CD14-positive monocyte (primary cell): Measurements from ENCODE around the gene TMEM117. TPM values are rescaled to one million over a fixed set of nuclear protein-coding genes. Genes with fewer than 3 reads are reported as not detected.

Experiments
- DNase-seq, 3 donors: peaks; one replicate each; pipeline ENCODE4 v3.0.0-alpha.2; 2011 to 2022
- H2AFZ ChIP-seq: 2 replicates; pipeline ENCODE4 v1.6.0; 2012; ENCODE audit warnings: mild to moderate bottlenecking, low read depth, low read length, inconsistent platforms; ENCODE audit not compliant: insufficient read depth, poor library complexity, severe bottlenecking
- H3K27ac ChIP-seq, 2 donors: 1 replicate in 1 of 2; 2 replicates in 1 of 2; pipeline ENCODE4 v1.5.1; 2012 to 2013; ENCODE audit warnings: low read length in 2 of 2, control low read depth in 1 of 2, inconsistent platforms in 1 of 2, low read depth in 1 of 2, mild to moderate bottlenecking in 1 of 2
- H3K27me3 ChIP-seq, 2 donors: one replicate each; pipeline versions ENCODE4 v1.6.0 to v1.6.1; 2011 to 2013; ENCODE audit warnings: low read length in 2 of 2; ENCODE audit not compliant: control insufficient read depth in 2 of 2, insufficient read depth in 2 of 2
- H3K36me3 ChIP-seq, 2 donors: replicated peaks in 1 of 2; 1 replicate in 1 of 2; 2 replicates in 1 of 2; pipeline versions ENCODE4 v1.5.1 to v1.6.1; 2012 to 2013; ENCODE audit warnings: low read length in 2 of 2, control low read depth in 1 of 2, inconsistent platforms in 1 of 2, mild to moderate bottlenecking in 1 of 2; ENCODE audit not compliant: insufficient read depth in 2 of 2, control insufficient read depth in 1 of 2
- H3K4me1 ChIP-seq, 2 donors: 1 replicate in 1 of 2; 2 replicates in 1 of 2; pipeline versions ENCODE4 v1.5.1 to v1.6.1; 2012 to 2013; ENCODE audit warnings: low read length in 2 of 2, control low read depth in 1 of 2, inconsistent platforms in 1 of 2, mild to moderate bottlenecking in 1 of 2, moderate library complexity in 1 of 2; ENCODE audit not compliant: insufficient read depth in 2 of 2, control insufficient read depth in 1 of 2
- H3K4me2 ChIP-seq: replicated peaks from 2 replicates; pipeline ENCODE3; 2012; ENCODE audit warnings: low read length, moderate library complexity, mild to moderate bottlenecking; ENCODE audit not compliant: poor library complexity, severe bottlenecking; ENCODE audit errors: extremely low read depth
- H3K4me3 ChIP-seq, 3 experiments: fragments of 200-600 bp in 1 of 3; sonication (generic) in 1 of 3; replicated peaks in 1 of 3; 1 replicate in 2 of 3; 2 replicates in 1 of 3; pipeline ENCODE4 v1.5.1; 2011 to 2013; ENCODE audit warnings: low read length in 3 of 3, mild to moderate bottlenecking in 3 of 3, control low read depth in 2 of 3, low read depth in 2 of 3, inconsistent platforms in 1 of 3, moderate library complexity in 1 of 3
- H3K79me2 ChIP-seq: 2 replicates; pipeline ENCODE4 v1.6.0; 2012; ENCODE audit warnings: mild to moderate bottlenecking, control low read depth, inconsistent platforms, low read length, moderate library complexity; ENCODE audit not compliant: insufficient read depth
- H3K9ac ChIP-seq: 2 replicates; pipeline ENCODE4 v1.6.0; 2017; ENCODE audit warnings: low read length, mild to moderate bottlenecking; ENCODE audit not compliant: insufficient read depth, poor library complexity, severe bottlenecking
- H3K9me3 ChIP-seq, 2 donors: replicated peaks in 1 of 2; 1 replicate in 1 of 2; 2 replicates in 1 of 2; pipeline versions ENCODE4 v1.5.1 to v1.6.1; 2012 to 2013; ENCODE audit warnings: low read length in 2 of 2, control low read depth in 1 of 2; ENCODE audit not compliant: control insufficient read depth in 1 of 2, insufficient read depth in 1 of 2
- H4K20me1 ChIP-seq: 2 replicates; pipeline ENCODE4 v1.6.0; 2012; ENCODE audit warnings: mild to moderate bottlenecking, low read length, control low read depth, moderate library complexity; ENCODE audit not compliant: insufficient read depth
- H3K27ac Mint-ChIP-seq, 7 donors: one replicate each; pipeline ENCODE4 v1.8.0; 2020; ENCODE audit warnings: mild to moderate bottlenecking in 7 of 7, mixed read lengths in 7 of 7, moderate library complexity in 6 of 7, inconsistent platforms in 2 of 7
- H3K27me3 Mint-ChIP-seq, 3 donors: one replicate each; pipeline ENCODE4 v1.8.0; 2021 to 2022; ENCODE audit warnings: low read depth in 3 of 3, mild to moderate bottlenecking in 3 of 3, mixed read lengths in 3 of 3, moderate library complexity in 3 of 3, inconsistent platforms in 1 of 3
- H3K36me3 Mint-ChIP-seq, 2 donors: one replicate each; pipeline ENCODE4 v1.8.0; 2020; ENCODE audit warnings: mixed read lengths in 2 of 2, inconsistent platforms in 1 of 2, mild to moderate bottlenecking in 1 of 2
- H3K4me1 Mint-ChIP-seq: one replicate; pipeline ENCODE4 v1.8.0; 2020; ENCODE audit warnings: mild to moderate bottlenecking, mixed read lengths
- H3K4me3 Mint-ChIP-seq, 2 donors: one replicate each; pipeline ENCODE4 v1.8.0; 2020; ENCODE audit warnings: mild to moderate bottlenecking in 2 of 2, mixed read lengths in 2 of 2, moderate library complexity in 1 of 2
- H3K9me3 Mint-ChIP-seq, 7 donors: one replicate each; pipeline ENCODE4 v1.8.0; 2020 to 2022; ENCODE audit warnings: mixed read lengths in 7 of 7, mild to moderate bottlenecking in 6 of 7, moderate library complexity in 6 of 7, inconsistent platforms in 2 of 7
- WGBS: methylation state at CpG from one replicate; pipeline ENCODE4 v1.1.5; 2013; ENCODE audit warnings: missing lambda C conversion rate; ENCODE audit not compliant: insufficient coverage; 5-methylcytosine and 5-hydroxymethylcytosine counted together
- intact Hi-C, 2 donors: fragments of 100-400 bp; cut with micrococcal nuclease; formaldehyde crosslinking; loops; one replicate each; pipeline versions ENCODE4 v1.15.0 to v1.15.1; 2023
- polyA minus RNA-seq: library from RNA; depleted of rRNA, polyadenylated mRNA; stranded (reverse); fragments of >200 nt; gene quantifications from 2 replicates; pipeline ENCODE4 v1.2.3, GENCODE V29; 2012
- polyA plus RNA-seq, 3 donors: library from polyadenylated mRNA; depleted of rRNA in 1 of 3; unstranded in 2 of 3; stranded (reverse) in 1 of 3; fragments of 300-500 nt in 2 of 3; fragments of >200 nt in 1 of 3; fragmentation: Illumina TruSeq in 2 of 3; gene quantifications; 1 replicate in 2 of 3; 2 replicates in 1 of 3; pipeline ENCODE4 v1.2.3, GENCODE V29; 2012 to 2021
- total RNA-seq, 12 experiments: library from RNA in 1 of 12; stranded (reverse) in 1 of 12; fragments of 120-200 nt in 1 of 12; gene quantifications; one replicate each; pipeline ENCODE4 v1.2.4 and lab custom pipeline; 2013 to 2026; ENCODE audit warnings: mixed read lengths in 6 of 12, inconsistent platforms in 1 of 12
- TF ChIP-seq, protein P1 (sequence below): fragments of 200-600 bp; IDR thresholded peaks from one replicate; pipeline ENCODE4 v1.8.0; 2022; ENCODE audit warnings: antibody characterized with exemption, mild to moderate bottlenecking

The TMEM117 gene
- 0.96 TPM for total RNA-seq (2013)
- polyA plus RNA-seq = under 1 TPM in 2 of 3 donors, not detected in 1; 0.11 to 0.42 TPM
- 0.97 TPM in 1 of 2 replicates, not detected in the other for polyA minus RNA-seq
- 0.08 to 1.1 (median 0.33) reads per million in 11 experiments for total RNA-seq (lab: John Stamatoyannopoulos, UW)

- H3K9me3 ChIP-seq = no peaks in the 10 kb centered on the region
- Mint-ChIP-seq H3K27ac (peak within 1 kb of the TSS in 4 of 7 donors; percentile 14 to 60 (median 32)), H3K4me1 (peaks cover 23% of the 10 kb centered on the region), H3K27me3 (peaks cover 42 to 67% (median 61%) of the 10 kb centered on the region in 3 donors), H3K36me3 (peaks cover 0 to 5% of the 10 kb centered on the region in 2 donors), H3K9me3 (peaks cover 0 to 2% (median 0%) of the 10 kb centered on the region in 7 donors), H3K4me3 (peak within 1 kb of the TSS; percentile 83 to 91)
- DNase-seq = peak; percentile 32 to 38 (median 35)
- no peak within 1 kb of the TSS for H3K27ac ChIP-seq
- TF ChIP-seq, protein P1, sequence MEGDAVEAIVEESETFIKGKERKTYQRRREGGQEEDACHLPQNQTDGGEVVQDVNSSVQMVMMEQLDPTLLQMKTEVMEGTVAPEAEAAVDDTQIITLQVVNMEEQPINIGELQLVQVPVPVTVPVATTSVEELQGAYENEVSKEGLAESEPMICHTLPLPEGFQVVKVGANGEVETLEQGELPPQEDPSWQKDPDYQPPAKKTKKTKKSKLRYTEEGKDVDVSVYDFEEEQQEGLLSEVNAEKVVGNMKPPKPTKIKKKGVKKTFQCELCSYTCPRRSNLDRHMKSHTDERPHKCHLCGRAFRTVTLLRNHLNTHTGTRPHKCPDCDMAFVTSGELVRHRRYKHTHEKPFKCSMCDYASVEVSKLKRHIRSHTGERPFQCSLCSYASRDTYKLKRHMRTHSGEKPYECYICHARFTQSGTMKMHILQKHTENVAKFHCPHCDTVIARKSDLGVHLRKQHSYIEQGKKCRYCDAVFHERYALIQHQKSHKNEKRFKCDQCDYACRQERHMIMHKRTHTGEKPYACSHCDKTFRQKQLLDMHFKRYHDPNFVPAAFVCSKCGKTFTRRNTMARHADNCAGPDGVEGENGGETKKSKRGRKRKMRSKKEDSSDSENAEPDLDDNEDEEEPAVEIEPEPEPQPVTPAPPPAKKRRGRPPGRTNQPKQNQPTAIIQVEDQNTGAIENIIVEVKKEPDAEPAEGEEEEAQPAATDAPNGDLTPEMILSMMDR = no peak
- no peaks in the 10 kb centered on the region for H3K36me3 ChIP-seq
- H2AFZ ChIP-seq = peak within 1 kb of the TSS; percentile 82
- intact Hi-C loops = no loop called here
- H3K27me3 ChIP-seq = peaks cover 47 to 55% of the 10 kb centered on the region in 2 donors
- H3K4me2 ChIP-seq = peak within 1 kb of the TSS; percentile 78
- under 1% methylated on average over 102 of the region's 103 CpGs for WGBS
- peak within 1 kb of the TSS; percentile 73 for H3K9ac ChIP-seq
- H3K4me1 ChIP-seq = peaks cover 18 to 25% of the 10 kb centered on the region in 2 donors
- H3K79me2 ChIP-seq = no peaks in the 10 kb centered on the region
- H3K4me3 ChIP-seq = peak within 1 kb of the TSS; percentile 49 to 75 (median 61)
- H4K20me1 ChIP-seq = no peaks in the 10 kb centered on the region
Measured at GRCh38 chr12:43835656-43836474, at the start of gene TMEM117. Gene TMEM117, plus strand, starts transcription at chr12:43836081.

GRCh38 chr12:43786899-43787693, 48.8 kb upstream of the TMEM117 start:
- H3K9me3 ChIP-seq = no peaks in the 10 kb centered on the region
- no peak overlapping the region for H3K4me3 Mint-ChIP-seq
- no peaks in the 10 kb centered on the region for H3K4me1 ChIP-seq
- no peaks in the 10 kb centered on the region for H3K79me2 ChIP-seq
- intact Hi-C loops = no loop called here
- H3K9me3 Mint-ChIP-seq = no peaks in the 10 kb centered on the region
- no peaks in the 10 kb centered on the region for H3K4me1 Mint-ChIP-seq
- DNase-seq = no peak
- no peak overlapping the region for H3K4me2 ChIP-seq
- no peaks in the 10 kb centered on the region for H3K27me3 ChIP-seq
- peaks cover 49 to 54% of the 10 kb centered on the region in 2 donors for H3K36me3 Mint-ChIP-seq
- no peaks in the 10 kb centered on the region for H4K20me1 ChIP-seq
- H3K4me3 ChIP-seq = no peak overlapping the region
- H3K27me3 Mint-ChIP-seq = peaks cover 0 to 2% (median 0%) of the 10 kb centered on the region in 3 donors
- H3K9ac ChIP-seq = no peak overlapping the region
- no peak overlapping the region for H3K27ac ChIP-seq
- peaks cover 61 to 62% of the 10 kb centered on the region in 2 donors for H3K36me3 ChIP-seq
- peak overlapping the region in 1 of 7 donors; percentile 1 for H3K27ac Mint-ChIP-seq
- no peak overlapping the region for H2AFZ ChIP-seq
- TF ChIP-seq, protein P1 = no peak
